IMR-90 (cell line): ENCODE measurements around the gene REXO1. TPM values are rescaled to one million over a fixed set of nuclear protein-coding genes. Genes with fewer than 3 reads are reported as not detected.

Source experiments
- ATAC-seq: fragments of 200-7000 bp; cut with Tn5 transposase; 2 replicates; pipeline ENCODE4 v1.9.1; 2020; ENCODE audit warnings: low read depth, mild to moderate bottlenecking, moderate library complexity
- BruUV-seq: library from RNA; stranded (reverse); fragments of 400-500 nt; replicated peaks from 2 replicates; lab custom pipeline; 2021; lab: Mats Ljungman, UMichigan
- CTCF ChIA-PET: fragments of 300-600 bp; formaldehyde crosslinking; extraction: SDS; loops from one replicate; lab custom pipeline; 2021; ENCODE audit warnings: antibody characterized with exemption; lab: Yijun Ruan, JAX
- POLR2A ChIA-PET: fragments of 300-600 bp; sonication (Branson Sonifier 250); formaldehyde crosslinking; loops from one replicate; lab custom pipeline; 2022; ENCODE audit warnings: antibody characterized with exemption; ENCODE audit not compliant: unreplicated experiment; lab: Charles Lee
- DNase-seq: peaks from one replicate; pipeline ENCODE4 v3.0.0; 2013
- H2AFZ ChIP-seq: replicated peaks from 2 replicates; pipeline ENCODE3; 2013; ENCODE audit warnings: low read length, mild to moderate bottlenecking; ENCODE audit not compliant: poor library complexity
- H2AK5ac ChIP-seq: 2 replicates; pipeline ENCODE4 v1.6.1; 2013; ENCODE audit warnings: low read depth, low read length, inconsistent platforms
- H2AK9ac ChIP-seq: replicated peaks from 2 replicates; pipeline ENCODE3; 2013; ENCODE audit warnings: mild to moderate bottlenecking, low read depth, low read length, moderate library complexity; ENCODE audit not compliant: poor library complexity
- H2BK120ac ChIP-seq: 2 replicates; pipeline ENCODE4 v1.6.1; 2013; ENCODE audit warnings: low read depth, low read length, inconsistent platforms
- H2BK15ac ChIP-seq: 3 replicates; pipeline ENCODE4 v1.6.1; 2013; ENCODE audit warnings: low read depth, low read length, inconsistent platforms
- H2BK20ac ChIP-seq: 2 replicates; pipeline ENCODE4 v1.6.1; 2013; ENCODE audit warnings: low read depth, mild to moderate bottlenecking, inconsistent platforms, low read length, moderate library complexity
- H2BK5ac ChIP-seq: 2 replicates; pipeline ENCODE4 v1.6.1; 2013; ENCODE audit warnings: mild to moderate bottlenecking, low read depth, low read length, inconsistent platforms; ENCODE audit not compliant: poor library complexity, severe bottlenecking
- H3K14ac ChIP-seq: replicated peaks from 2 replicates; pipeline ENCODE4 v1.6.1; 2013; ENCODE audit warnings: low read depth, low read length, inconsistent platforms
- H3K18ac ChIP-seq: 2 replicates; pipeline ENCODE4 v1.6.1; 2013; ENCODE audit warnings: low read depth, low read length, control low read depth
- H3K23ac ChIP-seq: 2 replicates; pipeline ENCODE4 v1.6.1; 2013; ENCODE audit warnings: low read depth, low read length, inconsistent platforms
- H3K27ac ChIP-seq: 2 replicates; pipeline ENCODE4 v1.5.1; 2013; ENCODE audit warnings: mild to moderate bottlenecking, control low read depth, low read length; ENCODE audit not compliant: insufficient read depth
- H3K27me3 ChIP-seq: 2 replicates; pipeline ENCODE4 v1.6.1; 2013; ENCODE audit warnings: low read length; ENCODE audit not compliant: control insufficient read depth, insufficient read depth
- H3K36me3 ChIP-seq: 2 replicates; pipeline ENCODE4 v1.6.1; 2013; ENCODE audit warnings: low read length, mixed read lengths; ENCODE audit not compliant: control insufficient read depth, insufficient read depth
- H3K4ac ChIP-seq: 2 replicates; pipeline ENCODE4 v1.6.1; 2013; ENCODE audit warnings: low read depth, low read length, inconsistent platforms
- H3K4me1 ChIP-seq: 2 replicates; pipeline ENCODE4 v1.6.1; 2013; ENCODE audit warnings: low read length, mixed read lengths; ENCODE audit not compliant: control insufficient read depth, insufficient read depth
- H3K4me2 ChIP-seq: 2 replicates; pipeline ENCODE4 v1.6.1; 2013; ENCODE audit warnings: low read depth, mild to moderate bottlenecking, control low read depth, low read length, moderate library complexity
- H3K4me3 ChIP-seq: 2 replicates; pipeline ENCODE4 v1.5.1; 2013; ENCODE audit warnings: low read depth, mild to moderate bottlenecking, control low read depth, low read length, moderate library complexity; ENCODE audit not compliant: insufficient read depth
- H3K56ac ChIP-seq: 2 replicates; pipeline ENCODE4 v1.6.1; 2013; ENCODE audit warnings: low read length, inconsistent platforms; ENCODE audit not compliant: insufficient read depth; ENCODE audit errors: extremely low read depth
- H3K79me1 ChIP-seq, 2 experiments: 2 replicates each; pipeline ENCODE4 v1.6.1; 2013; ENCODE audit warnings: low read length in 2 of 2, inconsistent platforms in 1 of 2, low read depth in 1 of 2
- H3K9ac ChIP-seq: 2 replicates; pipeline ENCODE4 v1.6.1; 2013; ENCODE audit warnings: low read depth, low read length, control low read depth
- H3K9me1 ChIP-seq: 2 replicates; pipeline ENCODE4 v1.6.1; 2013; ENCODE audit warnings: low read length, inconsistent platforms; ENCODE audit not compliant: insufficient read depth
- H3K9me3 ChIP-seq: 2 replicates; pipeline ENCODE4 v1.6.1; 2013; ENCODE audit warnings: low read length; ENCODE audit not compliant: control insufficient read depth, insufficient read depth
- H4K20me1 ChIP-seq: 2 replicates; pipeline ENCODE4 v1.6.1; 2013; ENCODE audit warnings: low read length, inconsistent platforms; ENCODE audit not compliant: insufficient read depth
- H4K5ac ChIP-seq: 2 replicates; pipeline ENCODE4 v1.6.1; 2013; ENCODE audit warnings: mild to moderate bottlenecking, low read depth, low read length, control low read depth
- H4K8ac ChIP-seq, 2 experiments: 2 replicates each; pipeline ENCODE4 v1.6.1; 2013; ENCODE audit warnings: low read depth in 2 of 2, low read length in 2 of 2, control low read depth in 1 of 2, inconsistent platforms in 1 of 2
- H4K91ac ChIP-seq: 2 replicates; pipeline ENCODE4 v1.6.1; 2013; ENCODE audit warnings: low read depth, low read length, inconsistent platforms; ENCODE audit not compliant: insufficient read depth
- CEBPB ChIP-seq: IDR thresholded peaks from 2 replicates; pipeline ENCODE4 v1.6.1; 2012; ENCODE audit warnings: low read depth, low read length, improper control_type of control experiment
- MAFK ChIP-seq: IDR thresholded peaks from 2 replicates; pipeline ENCODE4 v1.6.1; 2012; ENCODE audit warnings: low read depth, low read length, improper control_type of control experiment
- MAZ ChIP-seq: IDR thresholded peaks from 2 replicates; pipeline ENCODE4 v1.6.1; 2012; ENCODE audit warnings: low read depth, mild to moderate bottlenecking, low read length, improper control_type of control experiment, moderate library complexity, borderline replicate concordance
- NFE2L2 ChIP-seq: fragments of 150-350 bp; IDR thresholded peaks from 2 replicates; pipeline ENCODE4 v1.6.1; 2016; ENCODE audit warnings: low read depth, mild to moderate bottlenecking, low read length
- POLR2A ChIP-seq: IDR thresholded peaks from 2 replicates; pipeline ENCODE4 v1.6.1; 2012; ENCODE audit warnings: mild to moderate bottlenecking, low read depth, low read length
- RCOR1 ChIP-seq: IDR thresholded peaks from 2 replicates; pipeline ENCODE4 v1.6.1; 2012; ENCODE audit warnings: mild to moderate bottlenecking, low read length, improper control_type of control experiment; ENCODE audit not compliant: insufficient replicate concordance
- RFX5 ChIP-seq: IDR thresholded peaks from 2 replicates; pipeline ENCODE4 v1.8.0; 2012; ENCODE audit warnings: low read depth, mild to moderate bottlenecking, low read length, moderate library complexity
- SMC3 ChIP-seq: fragments of 150-350 bp; IDR thresholded peaks from 2 replicates; pipeline ENCODE4 v1.6.1; 2016; ENCODE audit warnings: low read depth, mild to moderate bottlenecking, antibody characterized with exemption, low read length, moderate library complexity
- WGBS, 2 experiments: methylation state at CpG; one replicate each; pipeline versions ENCODE4 v1.1.5 to v1.1.7; 2013; ENCODE audit warnings: missing lambda C conversion rate in 2 of 2; ENCODE audit not compliant: insufficient read length in 1 of 2; ENCODE audit errors: extremely low coverage in 2 of 2; 5-methylcytosine and 5-hydroxymethylcytosine counted together
- dilution Hi-C: fragments of 300-500 bp; cut with HindIII; formaldehyde crosslinking; loops from one replicate; pipeline ENCODE4 v1.14.3; 2018; ENCODE audit warnings: low sequenced_read_pairs; ENCODE audit not compliant: unreplicated experiment
- in situ Hi-C: fragments of 300-500 bp; cut with MboI; formaldehyde crosslinking; loops from 3 replicates; pipeline ENCODE4 v1.14.3; 2019; ENCODE audit warnings: low sequenced_read_pairs, inconsistent platforms, mixed read lengths
- intact Hi-C: fragments of 100-400 bp; cut with micrococcal nuclease; formaldehyde crosslinking; loops from 2 replicates; pipeline ENCODE4 v1.10.0; 2022
- polyA plus RNA-seq, 3 experiments: library from polyadenylated mRNA; depleted of rRNA; stranded (reverse); fragments of >200 nt; gene quantifications; 2 replicates each; pipeline ENCODE4 v1.2.3, GENCODE V29; 2012; ENCODE audit warnings: low replicate concordance in 1 of 3
- total RNA-seq: library from RNA; depleted of rRNA; stranded (reverse); fragments of >200 nt; gene quantifications from 2 replicates; pipeline ENCODE4 v1.2.3, GENCODE V29; 2012
- TF ChIP-seq, protein P1 (sequence below): fragments of 150-350 bp; IDR thresholded peaks from 2 replicates; pipeline ENCODE4 v1.6.1; 2017; ENCODE audit warnings: mild to moderate bottlenecking, antibody characterized with exemption, low read length, low read depth
- TF ChIP-seq, protein P2 (sequence below): conservative IDR thresholded peaks from 2 replicates; pipeline ENCODE4 v1.5.1; 2012; ENCODE audit warnings: mild to moderate bottlenecking, low read depth, low read length, improper control_type of control experiment

REXO1 gene
- total and polyA plus RNA-seq, 2 of the 4 experiments (the other 2 are of a cell fraction), result 1.4 to 63.7 TPM

DNA sequence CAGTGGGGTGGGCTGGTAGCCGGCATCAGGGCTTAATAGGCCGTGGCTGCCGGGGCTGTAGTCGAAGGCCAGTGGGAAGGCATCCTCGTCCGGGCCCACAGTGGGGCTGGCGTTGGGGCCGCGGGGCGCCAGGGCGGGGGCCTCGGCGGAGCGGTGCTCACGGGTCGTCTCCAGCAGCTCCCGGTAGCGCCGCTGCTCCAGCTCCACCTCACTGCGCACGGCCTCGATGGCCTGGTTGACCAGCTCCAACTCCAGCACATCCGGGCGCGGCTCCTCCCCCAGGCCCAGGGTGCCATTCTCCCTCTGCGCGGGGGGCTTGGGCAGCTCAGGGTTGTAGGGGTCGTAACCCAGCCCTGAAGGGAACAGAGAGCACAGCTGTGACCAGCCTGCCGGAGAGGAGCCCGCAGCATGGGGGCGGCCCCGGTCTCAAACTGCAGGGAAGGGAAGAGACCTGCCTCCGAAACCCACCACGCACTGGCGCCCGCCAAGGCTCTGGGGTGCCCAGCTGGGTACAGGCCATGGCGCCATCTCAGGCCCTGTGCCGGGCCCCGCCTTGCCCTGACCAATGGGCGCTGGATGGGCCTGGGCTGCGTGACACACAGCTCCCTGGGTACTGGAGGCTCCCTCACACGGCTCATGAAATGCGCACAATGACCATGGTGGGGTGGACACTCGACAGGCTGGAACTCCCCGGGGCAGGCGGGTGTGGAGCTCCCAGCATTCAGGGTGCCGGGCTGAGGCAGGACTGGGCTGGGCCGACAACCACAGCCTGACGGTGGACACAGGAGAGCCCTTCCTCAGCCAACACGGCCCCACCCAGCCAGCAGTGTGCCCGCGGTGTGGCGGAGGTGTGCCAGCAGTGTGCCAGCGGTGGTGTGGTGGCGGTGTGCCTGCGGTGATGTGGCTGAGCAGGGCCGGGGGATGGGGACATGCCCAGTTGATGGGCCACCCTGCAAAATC, 19.7 kb downstream of the REXO1 start (continued):
- TF ChIP-seq, protein P1, sequence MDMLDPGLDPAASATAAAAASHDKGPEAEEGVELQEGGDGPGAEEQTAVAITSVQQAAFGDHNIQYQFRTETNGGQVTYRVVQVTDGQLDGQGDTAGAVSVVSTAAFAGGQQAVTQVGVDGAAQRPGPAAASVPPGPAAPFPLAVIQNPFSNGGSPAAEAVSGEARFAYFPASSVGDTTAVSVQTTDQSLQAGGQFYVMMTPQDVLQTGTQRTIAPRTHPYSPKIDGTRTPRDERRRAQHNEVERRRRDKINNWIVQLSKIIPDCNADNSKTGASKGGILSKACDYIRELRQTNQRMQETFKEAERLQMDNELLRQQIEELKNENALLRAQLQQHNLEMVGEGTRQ, result no peak

DNA sequence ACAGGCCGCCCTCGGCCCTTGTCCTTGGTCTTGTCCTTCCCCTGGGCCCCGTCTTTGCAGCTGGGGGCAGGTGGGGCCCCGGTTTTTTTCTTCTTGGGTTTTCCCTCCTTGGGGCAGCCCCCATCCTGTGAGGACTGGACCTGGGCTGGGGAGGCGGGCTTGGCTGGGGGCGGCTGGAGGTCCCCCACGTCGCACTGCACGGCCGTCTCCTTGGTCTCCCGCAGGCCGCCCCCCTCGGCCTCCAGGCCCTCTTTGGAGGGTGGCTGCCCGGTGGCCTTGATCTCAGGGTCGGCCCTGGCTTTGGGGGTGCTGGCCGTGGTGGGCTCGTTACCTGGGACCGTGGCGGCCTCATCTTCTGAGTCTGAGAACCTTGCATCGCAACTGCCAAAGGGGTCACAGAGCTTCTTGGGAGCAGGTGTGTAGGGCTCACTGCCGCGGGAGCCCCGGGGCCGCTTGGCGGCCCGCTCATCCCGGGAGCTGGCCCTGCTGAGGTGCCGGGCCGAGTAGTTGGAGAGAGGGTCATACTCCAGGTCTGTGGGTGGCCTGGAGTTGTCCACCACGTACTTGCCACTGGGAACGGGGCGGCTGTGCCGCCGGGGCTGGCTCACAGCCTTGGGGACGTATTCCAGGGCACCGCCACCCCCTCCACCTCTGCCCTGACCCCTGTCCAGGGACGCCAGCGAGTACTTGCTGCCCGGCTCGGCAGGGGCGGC, 20.6 kb downstream of the REXO1 start:
- Histone ChIP-seq H3K4me2 (no peak overlapping the region), H4K5ac (no peak overlapping the region), H3K9ac (no peak overlapping the region), H3K14ac (no peak overlapping the region), H2BK15ac (no peak overlapping the region), H3K4ac (no peak overlapping the region), H2BK20ac (no peak overlapping the region), H4K20me1 (peaks cover 38% of the 10 kb centered on the region), H3K9me3 (no peaks in the 10 kb centered on the region), H4K91ac (no peak overlapping the region), H3K4me3 (no peak overlapping the region), H2AK9ac (peak overlapping the region; percentile 76), H2BK120ac (no peak overlapping the region), H3K23ac (no peak overlapping the region), H4K8ac (no peak overlapping the region), H2AFZ (no peak overlapping the region), H3K27ac (no peak overlapping the region), H3K79me1 (peaks cover 6 to 46% of the 10 kb centered on the region in 2 experiments), H3K4me1 (peaks cover 4% of the 10 kb centered on the region; the same call in 1 of the 2 replicates), H3K9me1 (no peaks in the 10 kb centered on the region), H3K56ac (no peak overlapping the region), H3K18ac (no peak overlapping the region), H2BK5ac (no peak overlapping the region), H3K36me3 (peaks cover 20% of the 10 kb centered on the region; the same call in 1 of the 2 replicates), H3K27me3 (no peaks in the 10 kb centered on the region), H2AK5ac (no peak overlapping the region)
- intact Hi-C loops (no loop called here), dilution Hi-C loops (no loop called here), in situ Hi-C loops (no loop called here)
- CTCF ChIA-PET, result no interaction called here
- POLR2A ChIA-PET, result no interaction called here
- no TSS peak for BruUV-seq
- no peak for ATAC-seq
- no peak for TF ChIP-seq RCOR1
- TF ChIP-seq POLR2A, result no peak
- no peak for TF ChIP-seq NFE2L2
- TF ChIP-seq RFX5, result no peak
- TF ChIP-seq, protein P2, sequence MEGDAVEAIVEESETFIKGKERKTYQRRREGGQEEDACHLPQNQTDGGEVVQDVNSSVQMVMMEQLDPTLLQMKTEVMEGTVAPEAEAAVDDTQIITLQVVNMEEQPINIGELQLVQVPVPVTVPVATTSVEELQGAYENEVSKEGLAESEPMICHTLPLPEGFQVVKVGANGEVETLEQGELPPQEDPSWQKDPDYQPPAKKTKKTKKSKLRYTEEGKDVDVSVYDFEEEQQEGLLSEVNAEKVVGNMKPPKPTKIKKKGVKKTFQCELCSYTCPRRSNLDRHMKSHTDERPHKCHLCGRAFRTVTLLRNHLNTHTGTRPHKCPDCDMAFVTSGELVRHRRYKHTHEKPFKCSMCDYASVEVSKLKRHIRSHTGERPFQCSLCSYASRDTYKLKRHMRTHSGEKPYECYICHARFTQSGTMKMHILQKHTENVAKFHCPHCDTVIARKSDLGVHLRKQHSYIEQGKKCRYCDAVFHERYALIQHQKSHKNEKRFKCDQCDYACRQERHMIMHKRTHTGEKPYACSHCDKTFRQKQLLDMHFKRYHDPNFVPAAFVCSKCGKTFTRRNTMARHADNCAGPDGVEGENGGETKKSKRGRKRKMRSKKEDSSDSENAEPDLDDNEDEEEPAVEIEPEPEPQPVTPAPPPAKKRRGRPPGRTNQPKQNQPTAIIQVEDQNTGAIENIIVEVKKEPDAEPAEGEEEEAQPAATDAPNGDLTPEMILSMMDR, result no peak
- TF ChIP-seq CEBPB, result no peak
- no peak for TF ChIP-seq SMC3
- TF ChIP-seq, protein P1, result no peak
- no peak for TF ChIP-seq MAFK
- TF ChIP-seq MAZ, result no peak
- 92% methylated on average over 27 of the region's 41 CpGs; no CpG with 5 or more reads in 1 of the 2 experiments for WGBS, 2 experiments
- DNase-seq, result no peak
